SIG-M5 treated with dmso at 0.1 percent for 504 hours (cell line): ENCODE results near the gene USF2.

Experiments used
- DNase-seq: peaks from one replicate; lab custom pipeline; 2025; ENCODE audit not compliant: unreplicated experiment; lab: John Stamatoyannopoulos, UW

USF2 gene

GRCh38 chr19:35265126-35265899 lies 3.4 kb upstream of the USF2 start:
- no peak for DNase-seq

- no peak for DNase-seq
Observed at GRCh38 chr19:35265900-35266519, 2.8 kb upstream of the USF2 start.

GRCh38 chr19:35266520-35267352 lies 2.0 kb upstream of the USF2 start:
- DNase-seq, result no peak

GRCh38 chr19:35267353-35267817 lies 1.4 kb upstream of the USF2 start:
- no peak for DNase-seq

- DNase-seq, result peak; percentile 55
Observed at GRCh38 chr19:35267818-35268535, 785 bp upstream of the USF2 start.

- DNase-seq, result peak; percentile 59
Observed at GRCh38 chr19:35269438-35270117, 816 bp downstream of the USF2 start.

- no peak for DNase-seq
Observed at GRCh38 chr19:35270381-35270811, 1.6 kb downstream of the USF2 start.

- DNase-seq, result no peak
Observed at GRCh38 chr19:35271546-35271945, 2.8 kb downstream of the USF2 start.

GRCh38 chr19:35272122-35272719 lies 3.5 kb downstream of the USF2 start:
- peak; percentile 47 for DNase-seq

GRCh38 chr19:35272954-35273649 lies 4.3 kb downstream of the USF2 start:
- DNase-seq, result no peak

GRCh38 chr19:35273686-35274259 lies 5.0 kb downstream of the USF2 start:
- DNase-seq, result no peak

- no peak for DNase-seq
Observed at GRCh38 chr19:35274323-35274722, 5.6 kb downstream of the USF2 start.

GRCh38 chr19:35276706-35277281 lies 8.0 kb downstream of the USF2 start:
- DNase-seq, result no peak

GRCh38 chr19:35278578-35279284 lies 10.0 kb downstream of the USF2 start:
- DNase-seq, result no peak

GRCh38 chr19:35279374-35279773 lies 10.6 kb downstream of the USF2 start:
- no peak for DNase-seq

GRCh38 chr19:35279985-35280821 lies 11.4 kb downstream of the USF2 start:
- no peak for DNase-seq

GRCh38 chr19:35281303-35281702 lies 12.5 kb downstream of the USF2 start:
- DNase-seq, result no peak
